ENCODE measurements around the gene CXCL6.

CXCL6 gene

DNA sequence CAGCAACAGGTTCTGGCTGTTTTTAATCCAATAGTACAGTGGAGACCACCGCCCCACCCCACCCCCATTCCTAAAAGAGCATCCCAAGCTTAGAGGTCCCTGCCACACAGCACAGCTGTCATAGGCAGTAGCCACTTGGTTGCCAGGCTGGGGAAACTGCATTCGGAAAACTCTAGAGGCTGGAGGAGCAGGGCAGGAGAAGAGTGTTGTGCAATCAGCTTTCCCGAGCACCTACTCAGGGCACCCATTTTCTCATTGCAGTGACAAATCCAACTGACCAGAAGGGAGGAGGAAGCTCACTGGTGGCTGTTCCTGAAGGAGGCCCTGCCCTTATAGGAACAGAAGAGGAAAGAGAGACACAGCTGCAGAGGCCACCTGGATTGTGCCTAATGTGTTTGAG lies 33.8 kb downstream of the CXCL6 start:
- no peaks in the 10 kb centered on the region for H3K9me3 ChIP-seq (ENCODE audit: low read length)
- H3K27me3 ChIP-seq (ENCODE audit: control insufficient read depth in 1 of 2, insufficient read depth in 2 of 2, low read length in 2 of 2), result peaks cover 0 to 15% of the 10 kb centered on the region in 2 donors
- no peaks in the 10 kb centered on the region for H3K4me1 ChIP-seq (ENCODE audit: insufficient read depth, low read length)
- no peak overlapping the region for H3K9ac ChIP-seq (ENCODE audit: low read length)
- H3K27ac ChIP-seq (ENCODE audit: low read depth, low read length), result no peak overlapping the region
- no peak overlapping the region for H3K4me3 ChIP-seq (ENCODE audit: low read depth in 1 of 2, low read length in 2 of 2)
- H3K36me3 ChIP-seq (ENCODE audit: insufficient read depth, low read length), result no peaks in the 10 kb centered on the region

DNA sequence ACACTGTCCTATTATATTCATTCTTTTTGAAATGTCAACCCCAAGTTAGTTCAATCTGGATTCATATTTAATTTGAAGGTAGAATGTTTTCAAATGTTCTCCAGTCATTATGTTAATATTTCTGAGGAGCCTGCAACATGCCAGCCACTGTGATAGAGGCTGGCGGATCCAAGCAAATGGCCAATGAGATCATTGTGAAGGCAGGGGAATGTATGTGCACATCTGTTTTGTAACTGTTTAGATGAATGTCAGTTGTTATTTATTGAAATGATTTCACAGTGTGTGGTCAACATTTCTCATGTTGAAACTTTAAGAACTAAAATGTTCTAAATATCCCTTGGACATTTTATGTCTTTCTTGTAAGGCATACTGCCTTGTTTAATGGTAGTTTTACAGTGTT lies 34.3 kb downstream of the CXCL6 start:
- Histone ChIP-seq H3K27me3 (ENCODE audit: control insufficient read depth in 1 of 2, insufficient read depth in 2 of 2, low read length in 2 of 2) (peaks cover 0 to 15% of the 10 kb centered on the region in 2 donors), H3K4me3 (ENCODE audit: low read depth in 1 of 2, low read length in 2 of 2) (no peak overlapping the region), H3K9me3 (ENCODE audit: low read length) (no peaks in the 10 kb centered on the region), H3K27ac (ENCODE audit: low read depth, low read length) (no peak overlapping the region), H3K36me3 (ENCODE audit: insufficient read depth, low read length) (no peaks in the 10 kb centered on the region), H3K4me1 (ENCODE audit: insufficient read depth, low read length) (no peaks in the 10 kb centered on the region), H3K9ac (ENCODE audit: low read length) (no peak overlapping the region)

DNA sequence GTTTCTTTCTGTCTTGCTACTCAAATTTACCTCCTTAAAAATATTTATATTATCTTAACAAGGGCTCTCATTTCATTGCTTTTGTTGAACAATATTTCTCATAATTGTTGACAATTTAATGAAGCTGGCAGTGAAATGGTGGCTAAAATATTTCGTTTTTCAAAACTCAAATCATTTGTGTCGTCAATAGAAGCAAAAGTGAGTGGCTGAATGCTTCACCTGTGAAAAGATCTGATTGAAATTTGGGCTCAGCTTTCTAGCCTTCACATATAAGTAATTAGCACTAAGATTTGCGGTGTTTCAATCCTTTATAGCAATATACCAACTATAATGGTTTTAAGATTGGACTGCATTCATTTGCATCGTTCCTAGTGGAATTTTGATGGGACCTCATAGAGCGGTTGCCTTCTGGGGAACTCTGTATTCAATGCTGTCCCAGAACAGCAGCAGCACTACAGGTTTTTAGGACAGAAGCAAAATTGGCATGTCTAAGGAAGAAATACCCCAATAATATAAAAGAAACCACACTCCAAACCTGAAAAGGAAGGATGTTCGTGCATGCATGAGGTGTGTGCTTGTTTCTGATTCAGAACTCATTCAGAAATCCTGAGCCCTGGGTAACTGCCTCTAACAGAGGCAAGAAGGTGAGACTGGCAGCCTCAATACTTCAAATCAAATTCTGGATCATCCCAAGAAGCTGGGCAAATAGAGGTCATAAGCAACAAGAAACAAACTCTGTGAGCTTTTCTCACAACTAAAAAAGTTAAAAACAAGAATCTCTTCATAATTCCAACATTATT lies 35.2 kb downstream of the CXCL6 start:
- Histone ChIP-seq H3K9me3 (ENCODE audit: low read length) (no peaks in the 10 kb centered on the region), H3K27me3 (ENCODE audit: control insufficient read depth in 1 of 2, insufficient read depth in 2 of 2, low read length in 2 of 2) (peaks cover 0 to 15% of the 10 kb centered on the region in 2 donors), H3K4me3 (ENCODE audit: low read depth in 1 of 2, low read length in 2 of 2) (no peak overlapping the region), H3K27ac (ENCODE audit: low read depth, low read length) (no peak overlapping the region), H3K9ac (ENCODE audit: low read length) (no peak overlapping the region), H3K4me1 (ENCODE audit: insufficient read depth, low read length) (no peaks in the 10 kb centered on the region), H3K36me3 (ENCODE audit: insufficient read depth, low read length) (no peaks in the 10 kb centered on the region)

DNA sequence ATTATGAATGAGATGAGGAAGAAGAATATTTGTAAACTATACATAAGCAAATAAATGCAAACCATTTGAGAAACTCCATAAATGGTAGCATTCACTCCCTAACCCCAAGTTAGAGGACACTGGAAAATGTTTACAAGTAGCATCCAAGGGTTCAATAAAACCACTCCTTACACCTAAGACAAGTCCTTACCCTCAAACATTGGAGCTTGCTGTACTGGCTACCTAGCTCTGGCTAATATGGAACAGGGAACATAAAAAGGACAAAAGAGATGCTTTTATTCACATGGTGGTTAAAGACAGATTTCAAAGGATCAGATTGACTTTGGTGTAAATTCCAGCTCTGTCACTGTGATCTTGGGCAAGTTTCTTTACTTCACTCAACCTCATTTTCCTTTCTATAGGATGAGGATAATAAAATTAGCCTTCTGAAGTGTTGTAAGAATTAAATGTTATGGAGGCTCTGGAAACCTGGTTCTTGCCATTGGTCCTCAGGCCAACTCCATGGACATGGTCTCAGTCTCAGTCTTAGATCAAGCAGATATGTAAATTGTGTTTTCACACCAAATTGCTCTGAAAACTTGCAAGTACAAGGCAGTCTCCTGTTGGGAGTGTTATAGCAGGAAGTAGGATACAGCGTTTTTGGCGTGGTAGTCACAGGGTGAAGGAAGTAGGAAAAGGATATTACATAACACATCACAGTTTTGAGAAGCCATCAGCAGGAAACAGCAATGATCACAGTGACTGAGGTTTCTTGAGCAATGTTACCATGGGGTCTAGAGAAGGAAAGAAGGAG lies 36.0 kb downstream of the CXCL6 start:
- no peak overlapping the region for H3K4me3 ChIP-seq (ENCODE audit: low read depth in 1 of 2, low read length in 2 of 2)
- H3K9me3 ChIP-seq (ENCODE audit: low read length), result no peaks in the 10 kb centered on the region
- H3K4me1 ChIP-seq (ENCODE audit: insufficient read depth, low read length), result no peaks in the 10 kb centered on the region
- no peak overlapping the region for H3K9ac ChIP-seq (ENCODE audit: low read length)
- peaks cover 0 to 15% of the 10 kb centered on the region in 2 donors for H3K27me3 ChIP-seq (ENCODE audit: control insufficient read depth in 1 of 2, insufficient read depth in 2 of 2, low read length in 2 of 2)
- H3K36me3 ChIP-seq (ENCODE audit: insufficient read depth, low read length), result no peaks in the 10 kb centered on the region
- no peak overlapping the region for H3K27ac ChIP-seq (ENCODE audit: low read depth, low read length)

DNA sequence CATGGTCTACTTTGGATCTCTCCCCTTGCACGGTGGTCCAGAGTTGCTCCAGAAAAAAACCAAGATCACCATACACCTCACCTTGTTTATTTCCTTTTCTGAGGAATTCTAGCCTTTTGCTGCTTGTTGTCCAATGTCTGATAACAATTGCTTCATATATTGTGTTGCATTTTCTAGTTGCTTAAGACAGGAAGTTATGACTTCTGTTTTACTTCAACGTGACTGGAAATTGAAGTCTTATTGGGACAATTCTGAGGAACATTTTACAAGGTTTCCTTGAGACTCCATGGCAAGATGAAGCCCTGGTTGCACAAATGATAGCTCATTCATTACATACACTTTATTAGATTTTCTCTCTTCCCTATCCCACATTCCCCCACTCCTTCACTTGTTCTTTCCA lies 37.9 kb downstream of the CXCL6 start:
- H3K27me3 ChIP-seq (ENCODE audit: control insufficient read depth in 1 of 2, insufficient read depth in 2 of 2, low read length in 2 of 2), result peaks cover 0 to 9% of the 10 kb centered on the region in 2 donors
- no peaks in the 10 kb centered on the region for H3K36me3 ChIP-seq (ENCODE audit: insufficient read depth, low read length)
- no peaks in the 10 kb centered on the region for H3K9me3 ChIP-seq (ENCODE audit: low read length)
- H3K4me3 ChIP-seq (ENCODE audit: low read depth in 1 of 2, low read length in 2 of 2), result no peak overlapping the region
- H3K9ac ChIP-seq (ENCODE audit: low read length), result no peak overlapping the region
- H3K27ac ChIP-seq (ENCODE audit: low read depth, low read length), result no peak overlapping the region
- H3K4me1 ChIP-seq (ENCODE audit: insufficient read depth, low read length), result no peaks in the 10 kb centered on the region

DNA sequence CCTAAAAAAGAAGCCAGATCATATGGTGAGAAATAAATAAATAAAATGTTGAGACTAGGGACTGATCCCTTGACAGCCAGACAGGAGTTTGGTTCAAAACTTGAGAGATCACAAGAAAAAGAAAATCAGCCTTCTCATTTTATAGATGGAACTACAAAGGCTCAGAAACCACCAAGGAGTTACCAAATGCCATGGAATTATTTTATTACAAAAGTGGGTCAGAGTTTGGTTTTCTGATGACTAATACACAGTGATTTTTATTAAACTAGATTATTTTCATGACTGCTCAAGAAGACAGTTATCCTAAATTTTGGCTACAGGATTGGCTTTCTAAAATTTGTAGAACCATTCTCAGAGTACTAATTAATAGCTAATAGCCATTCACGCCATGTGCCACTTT lies 38.9 kb downstream of the CXCL6 start:
- Histone ChIP-seq H3K4me3 (ENCODE audit: low read depth in 1 of 2, low read length in 2 of 2) (no peak overlapping the region), H3K9me3 (ENCODE audit: low read length) (no peaks in the 10 kb centered on the region), H3K36me3 (ENCODE audit: insufficient read depth, low read length) (no peaks in the 10 kb centered on the region), H3K4me1 (ENCODE audit: insufficient read depth, low read length) (no peaks in the 10 kb centered on the region), H3K27me3 (ENCODE audit: control insufficient read depth in 1 of 2, insufficient read depth in 2 of 2, low read length in 2 of 2) (peaks cover 0 to under 1% of the 10 kb centered on the region in 2 donors), H3K27ac (ENCODE audit: low read depth, low read length) (no peak overlapping the region), H3K9ac (ENCODE audit: low read length) (no peak overlapping the region)

DNA sequence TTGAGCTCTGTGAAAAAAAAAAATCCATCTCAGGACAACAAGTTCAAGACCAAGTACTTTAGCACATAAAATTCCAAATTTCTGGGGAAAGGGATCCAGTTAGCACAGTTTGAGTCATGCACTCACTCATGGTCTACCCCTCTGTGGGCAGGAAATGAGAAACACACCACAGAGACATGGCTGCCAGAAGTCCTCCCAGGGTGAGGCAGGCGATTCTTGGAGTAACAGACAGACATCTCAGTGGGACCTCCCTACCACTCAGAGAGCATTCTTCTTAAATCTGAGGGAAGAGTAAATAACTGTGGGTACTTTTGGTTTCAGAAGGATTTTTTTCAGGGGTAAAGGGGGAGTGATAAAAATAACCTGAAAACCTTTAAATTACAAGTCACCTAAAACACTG lies 46.8 kb downstream of the CXCL6 start:
- Histone ChIP-seq H3K9ac (ENCODE audit: low read length) (no peak overlapping the region), H3K27me3 (ENCODE audit: control insufficient read depth in 1 of 2, insufficient read depth in 2 of 2, low read length in 2 of 2) (no peaks in the 10 kb centered on the region), H3K4me1 (ENCODE audit: insufficient read depth, low read length) (no peaks in the 10 kb centered on the region), H3K9me3 (ENCODE audit: low read length) (no peaks in the 10 kb centered on the region), H3K36me3 (ENCODE audit: insufficient read depth, low read length) (no peaks in the 10 kb centered on the region), H3K4me3 (ENCODE audit: low read depth in 1 of 2, low read length in 2 of 2) (no peak overlapping the region), H3K27ac (ENCODE audit: low read depth, low read length) (no peak overlapping the region)

DNA sequence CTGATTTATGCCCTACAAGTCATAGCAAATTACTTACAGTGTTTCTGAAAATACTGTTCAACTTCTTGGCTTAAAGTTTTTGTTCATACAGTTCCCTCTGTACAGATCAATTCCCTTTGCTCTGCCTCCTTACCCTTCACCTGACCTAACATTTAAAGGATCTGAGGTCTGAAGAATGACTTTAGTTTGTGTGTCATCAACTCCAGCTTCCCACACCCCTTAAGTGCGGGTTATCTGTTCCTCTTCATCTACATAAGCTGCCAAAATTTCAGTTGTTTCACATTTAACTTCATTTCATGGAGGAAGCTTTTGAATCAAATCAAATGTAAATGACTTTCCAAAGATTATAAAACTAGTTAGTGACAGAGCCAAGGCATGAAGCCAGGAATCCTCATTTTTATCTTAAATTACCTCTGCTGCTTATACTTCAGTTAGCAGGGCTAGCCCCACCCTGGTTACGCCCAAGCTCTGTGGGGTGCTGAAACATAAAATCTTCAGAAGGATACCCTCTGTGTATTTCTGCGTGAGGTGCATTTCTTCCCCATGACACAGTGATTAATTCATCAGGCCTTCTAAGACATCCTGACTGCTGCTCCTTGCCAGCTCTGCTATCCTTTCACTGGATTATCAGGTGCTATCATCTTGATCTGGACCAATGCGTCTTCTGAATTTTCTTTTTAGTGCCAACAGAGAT lies 49.2 kb downstream of the CXCL6 start:
- Histone ChIP-seq H3K9ac (ENCODE audit: low read length) (no peak overlapping the region), H3K27ac (ENCODE audit: low read depth, low read length) (no peak overlapping the region), H3K4me1 (ENCODE audit: insufficient read depth, low read length) (no peaks in the 10 kb centered on the region), H3K27me3 (ENCODE audit: control insufficient read depth in 1 of 2, insufficient read depth in 2 of 2, low read length in 2 of 2) (no peaks in the 10 kb centered on the region), H3K9me3 (ENCODE audit: low read length) (no peaks in the 10 kb centered on the region), H3K36me3 (ENCODE audit: insufficient read depth, low read length) (no peaks in the 10 kb centered on the region), H3K4me3 (ENCODE audit: low read depth in 1 of 2, low read length in 2 of 2) (no peak overlapping the region)

Data from muscle layer of colon (tissue), 2 donors.